ENCODE results near the gene CATSPERB. TPM values are rescaled to one million over a fixed set of nuclear protein-coding genes. Genes with fewer than 3 reads are reported as not detected.

CATSPERB gene
- total RNA-seq, 4 donors from 2014 or later = 0.11 to 2.9 (median 0.91) TPM

GRCh38 chr14:91577632-91578233, 154.2 kb downstream of the CATSPERB start:
- Histone ChIP-seq H3K27me3 (peaks cover 0 to 61% (median 0%) of the 10 kb centered on the region in 4 donors), H3K27ac (replicated peaks in 1 of 4) (no peak overlapping the region), H3K4me3 (no peak overlapping the region), H3K36me3 (no peaks in the 10 kb centered on the region), H3K9me3 (no peaks in the 10 kb centered on the region), H3K4me1 (peaks cover 0 to 15% (median 12%) of the 10 kb centered on the region in 4 donors)
- WGBS = 95% methylated on average over 9 of the region's 30 CpGs
- intact Hi-C loops (cut with DNase I) = no loop called here
- TF ChIP-seq, protein P1, sequence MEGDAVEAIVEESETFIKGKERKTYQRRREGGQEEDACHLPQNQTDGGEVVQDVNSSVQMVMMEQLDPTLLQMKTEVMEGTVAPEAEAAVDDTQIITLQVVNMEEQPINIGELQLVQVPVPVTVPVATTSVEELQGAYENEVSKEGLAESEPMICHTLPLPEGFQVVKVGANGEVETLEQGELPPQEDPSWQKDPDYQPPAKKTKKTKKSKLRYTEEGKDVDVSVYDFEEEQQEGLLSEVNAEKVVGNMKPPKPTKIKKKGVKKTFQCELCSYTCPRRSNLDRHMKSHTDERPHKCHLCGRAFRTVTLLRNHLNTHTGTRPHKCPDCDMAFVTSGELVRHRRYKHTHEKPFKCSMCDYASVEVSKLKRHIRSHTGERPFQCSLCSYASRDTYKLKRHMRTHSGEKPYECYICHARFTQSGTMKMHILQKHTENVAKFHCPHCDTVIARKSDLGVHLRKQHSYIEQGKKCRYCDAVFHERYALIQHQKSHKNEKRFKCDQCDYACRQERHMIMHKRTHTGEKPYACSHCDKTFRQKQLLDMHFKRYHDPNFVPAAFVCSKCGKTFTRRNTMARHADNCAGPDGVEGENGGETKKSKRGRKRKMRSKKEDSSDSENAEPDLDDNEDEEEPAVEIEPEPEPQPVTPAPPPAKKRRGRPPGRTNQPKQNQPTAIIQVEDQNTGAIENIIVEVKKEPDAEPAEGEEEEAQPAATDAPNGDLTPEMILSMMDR (IDR thresholded peaks at IDR 0.05) = no peak
- TF ChIP-seq POLR2A (IDR thresholded peaks at IDR 0.05; ENCODE audit: low read depth) (no peak), EP300 (IDR thresholded peaks at IDR 0.05) (no peak), POLR2AphosphoS5 (IDR thresholded peaks at IDR 0.05) (no peak)
- DNase-seq (ENCODE audit: extremely low spot score) = no peak

DNA sequence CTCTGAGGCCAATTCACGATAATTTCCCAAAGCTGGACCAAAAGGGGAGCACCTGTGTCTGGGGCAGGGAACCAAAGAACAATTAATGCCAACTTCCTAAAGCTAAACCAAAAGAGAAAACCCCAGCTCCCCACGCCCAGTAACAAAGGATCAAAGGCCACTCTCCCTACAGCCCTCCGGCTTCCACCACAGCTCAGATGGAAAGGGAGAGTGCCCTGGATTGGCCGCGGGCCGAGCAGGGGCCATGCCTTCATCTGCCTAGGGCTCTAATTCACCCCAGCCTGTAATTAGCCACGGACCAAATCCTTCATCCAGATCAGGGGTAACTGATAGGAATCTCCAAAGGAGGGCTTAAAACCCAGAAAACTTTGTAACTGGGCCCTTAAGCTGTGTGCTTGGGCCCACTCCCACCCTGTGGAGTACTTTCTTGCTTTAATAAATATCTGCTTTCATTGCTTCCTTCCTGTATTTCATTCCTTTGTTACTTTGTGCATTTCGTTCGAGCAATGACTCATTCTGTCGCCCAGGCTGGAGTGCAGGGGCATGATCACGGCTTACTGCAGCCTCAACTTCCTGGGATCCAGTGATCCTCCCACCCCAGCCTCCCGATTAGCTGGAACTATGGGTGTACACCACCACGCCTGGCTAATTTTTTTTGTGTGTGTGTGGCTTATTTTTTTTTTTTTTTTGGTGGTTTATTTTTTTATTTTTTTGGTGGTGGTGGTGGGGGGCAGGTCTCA, 156.2 kb downstream of the CATSPERB start:
- no peaks in the 10 kb centered on the region for H3K36me3 ChIP-seq
- no peak for TF ChIP-seq POLR2A (IDR thresholded peaks at IDR 0.05; ENCODE audit: low read depth)
- no peak for TF ChIP-seq EP300 (IDR thresholded peaks at IDR 0.05)
- no peak for TF ChIP-seq POLR2AphosphoS5 (IDR thresholded peaks at IDR 0.05)
- TF ChIP-seq, protein P1 (IDR thresholded peaks at IDR 0.05) = no peak
- DNase-seq (ENCODE audit: extremely low spot score) = no peak
- intact Hi-C loops (cut with DNase I) = no loop called here
- H3K4me1 ChIP-seq = peaks cover 0 to 15% (median 12%) of the 10 kb centered on the region in 4 donors
- peaks cover 0 to 59% (median 0%) of the 10 kb centered on the region in 4 donors for H3K27me3 ChIP-seq
- H3K4me3 ChIP-seq = no peak overlapping the region
- no peak overlapping the region for H3K27ac ChIP-seq (replicated peaks in 1 of 4)
- 75% methylated on average over 13 of the region's 13 CpGs for WGBS
- H3K9me3 ChIP-seq = no peaks in the 10 kb centered on the region

- H3K4me3 ChIP-seq = peak overlapping the region; percentile 53 to 63 (median 56)
- WGBS = 3% methylated on average over 16 of the region's 59 CpGs
- intact Hi-C loops (cut with DNase I) = no loop called here
- H3K4me1 ChIP-seq = peaks cover 0 to 15% (median 12%) of the 10 kb centered on the region in 4 donors
- no peaks in the 10 kb centered on the region for H3K36me3 ChIP-seq
- no peaks in the 10 kb centered on the region for H3K9me3 ChIP-seq
- H3K27me3 ChIP-seq = peaks cover 0 to 50% (median 0%) of the 10 kb centered on the region in 4 donors
- TF ChIP-seq POLR2A (IDR thresholded peaks at IDR 0.05; ENCODE audit: low read depth) = no peak
- TF ChIP-seq, protein P1 (IDR thresholded peaks at IDR 0.05) = no peak
- no peak for TF ChIP-seq POLR2AphosphoS5 (IDR thresholded peaks at IDR 0.05)
- TF ChIP-seq EP300 (IDR thresholded peaks at IDR 0.05) = no peak
- H3K27ac ChIP-seq (replicated peaks in 1 of 4) = peak overlapping the region in 1 of 4 donors; percentile 25
- peak; percentile 91 for DNase-seq (ENCODE audit: extremely low spot score)
Measured at GRCh38 chr14:91573894-91574837, 157.7 kb downstream of the CATSPERB start.

DNA sequence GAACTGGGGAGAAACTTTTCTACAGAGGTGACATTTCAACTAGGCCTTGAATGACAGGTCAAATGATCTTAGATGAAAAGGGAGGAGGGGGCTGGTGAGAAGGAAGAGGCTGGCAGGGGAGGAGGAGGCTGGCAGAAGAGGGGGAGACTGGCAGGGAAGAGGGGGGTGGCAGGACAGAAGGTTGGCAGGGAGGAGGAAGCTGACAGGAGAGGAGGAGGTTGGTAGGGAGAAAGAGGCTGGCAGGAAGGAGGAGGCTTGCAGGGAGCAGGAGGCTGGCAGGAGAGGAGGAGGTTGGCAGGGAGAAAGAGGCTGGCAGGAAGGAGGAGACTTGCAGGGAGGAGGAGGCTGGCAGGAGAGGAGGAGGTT, 158.4 kb downstream of the CATSPERB start:
- H3K9me3 ChIP-seq = no peaks in the 10 kb centered on the region
- no peak overlapping the region for H3K27ac ChIP-seq (replicated peaks in 1 of 4)
- peaks cover 0 to 15% (median 12%) of the 10 kb centered on the region in 4 donors for H3K4me1 ChIP-seq
- H3K36me3 ChIP-seq = no peaks in the 10 kb centered on the region
- intact Hi-C loops (cut with DNase I) = no loop called here
- peak overlapping the region in 3 of 4 donors; percentile 53 to 57 (median 54) for H3K4me3 ChIP-seq
- no peak for TF ChIP-seq EP300 (IDR thresholded peaks at IDR 0.05)
- TF ChIP-seq, protein P1 (IDR thresholded peaks at IDR 0.05) = no peak
- no peak for TF ChIP-seq POLR2AphosphoS5 (IDR thresholded peaks at IDR 0.05)
- no peak for TF ChIP-seq POLR2A (IDR thresholded peaks at IDR 0.05; ENCODE audit: low read depth)
- H3K27me3 ChIP-seq = peaks cover 0 to 52% (median 0%) of the 10 kb centered on the region in 4 donors
- DNase-seq (ENCODE audit: extremely low spot score) = peak; percentile 86

Data from esophagus muscularis mucosa (tissue), 4 donors.